Type B pancreatic cell (in vitro differentiated cells): ENCODE data around the gene HTR1D. TPM values are rescaled to one million over a fixed set of nuclear protein-coding genes. Genes with fewer than 3 reads are reported as not detected.
A peak's percentile ranks its signal among the peaks of the same experiment; 100 is the strongest.
"Not testable (repeated sequence)": the region's sequence is repeated elsewhere in the genome, so short reads cannot be mapped to it uniquely, and the experiment has no call there.

ENCODE experiments used
- DNase-seq: peaks from one replicate; pipeline ENCODE4 v3.0.0; 2021; ENCODE audit warnings: mixed read lengths; ENCODE audit not compliant: unreplicated experiment; ENCODE audit errors: extremely low spot score
- H3K27ac Mint-ChIP-seq: 2 replicates; pipeline ENCODE4 v1.8.0; 2021; ENCODE audit warnings: mild to moderate bottlenecking, mixed read lengths
- H3K27me3 Mint-ChIP-seq: 2 replicates; pipeline ENCODE4 v1.8.0; 2021; ENCODE audit warnings: mixed read lengths
- H3K36me3 Mint-ChIP-seq: 2 replicates; pipeline ENCODE4 v1.8.0; 2021; ENCODE audit warnings: mixed read lengths
- H3K4me1 Mint-ChIP-seq: one replicate; pipeline ENCODE4 v1.8.0; 2021; ENCODE audit warnings: mixed read lengths; ENCODE audit not compliant: unreplicated experiment
- H3K4me3 Mint-ChIP-seq: 2 replicates; pipeline ENCODE4 v1.8.0; 2021; ENCODE audit warnings: mild to moderate bottlenecking, mixed read lengths
- H3K9me3 Mint-ChIP-seq: 2 replicates; pipeline ENCODE4 v1.8.0; 2021; ENCODE audit warnings: mixed read lengths
- CTCF ChIP-seq: fragments of 200-600 bp; sonication (generic); conservative IDR thresholded peaks from 2 replicates; pipeline ENCODE4 v1.5.0; 2021; ENCODE audit warnings: antibody characterized with exemption, mild to moderate bottlenecking
- total RNA-seq: library from RNA; stranded (reverse); gene quantifications from 2 replicates; pipeline ENCODE4 v1.2.1, GENCODE V29; 2021; ENCODE audit warnings: low replicate concordance

The HTR1D gene
- total RNA-seq, 1 donor from 2014 or later = 0.92 TPM

- Mint-ChIP-seq H3K36me3 (no peaks in the 10 kb centered on the region), H3K9me3 (no peaks in the 10 kb centered on the region), H3K27ac (peak overlapping the region; percentile 98), H3K4me1 (no peaks in the 10 kb centered on the region), H3K4me3 (no peak overlapping the region), H3K27me3 (no peaks in the 10 kb centered on the region)
- DNase-seq = no peak
- no peak for TF ChIP-seq CTCF
Observed at GRCh38 chr1:23196627-23197328, 20.5 kb downstream of the HTR1D start.

GRCh38 chr1:23194119-23194984 lies 22.9 kb downstream of the HTR1D start:
- Mint-ChIP-seq H3K9me3 (no peaks in the 10 kb centered on the region), H3K27me3 (no peaks in the 10 kb centered on the region), H3K4me1 (no peaks in the 10 kb centered on the region), H3K4me3 (no peak overlapping the region), H3K27ac (peak overlapping the region; percentile 73), H3K36me3 (no peaks in the 10 kb centered on the region)
- no peak for TF ChIP-seq CTCF
- DNase-seq = no peak

GRCh38 chr1:23193391-23194118 lies 23.7 kb downstream of the HTR1D start:
- no peaks in the 10 kb centered on the region for H3K27me3 Mint-ChIP-seq
- no peak for TF ChIP-seq CTCF
- H3K27ac Mint-ChIP-seq = peak overlapping the region; percentile 62
- H3K36me3 Mint-ChIP-seq = no peaks in the 10 kb centered on the region
- no peak overlapping the region for H3K4me3 Mint-ChIP-seq
- H3K4me1 Mint-ChIP-seq = no peaks in the 10 kb centered on the region
- no peak for DNase-seq
- no peaks in the 10 kb centered on the region for H3K9me3 Mint-ChIP-seq

- no peaks in the 10 kb centered on the region for H3K36me3 Mint-ChIP-seq
- no peak overlapping the region for H3K27ac Mint-ChIP-seq
Observed at GRCh38 chr1:23191199-23191598, 26.1 kb downstream of the HTR1D start.

GRCh38 chr1:23188936-23189452 lies 28.3 kb downstream of the HTR1D start:
- H3K4me1 Mint-ChIP-seq, H3K27me3 Mint-ChIP-seq: not testable (repeated sequence)
- peak overlapping the region; percentile 93 for H3K27ac Mint-ChIP-seq

More at GRCh38 chr1:23191199-23191598, 26.1 kb downstream of the HTR1D start:
- no peak for DNase-seq
- no peak for TF ChIP-seq CTCF
- Mint-ChIP-seq H3K4me1 (no peaks in the 10 kb centered on the region), H3K27me3 (no peaks in the 10 kb centered on the region), H3K4me3 (no peak overlapping the region), H3K9me3 (no peaks in the 10 kb centered on the region)

More at GRCh38 chr1:23188936-23189452, 28.3 kb downstream of the HTR1D start:
- H3K9me3 Mint-ChIP-seq, DNase-seq, H3K36me3 Mint-ChIP-seq: not testable (repeated sequence)
- H3K4me3 Mint-ChIP-seq = peak overlapping the region; percentile 57
